Parathyroid adenoma (tissue), 2 donors: ENCODE data around the gene IPO5.
"Not testable (repeated sequence)": the region's sequence is repeated elsewhere in the genome, so short reads cannot be mapped to it uniquely, and the experiment has no call there.

Experiments used
- H2AFZ ChIP-seq: fragments of 300-600 bp; sonication (generic); one replicate; pipeline ENCODE4 v1.7.0; 2017; ENCODE audit warnings: antibody characterized with exemption, mild to moderate bottlenecking
- H3K27ac ChIP-seq: fragments of 300-600 bp; sonication (generic); one replicate; pipeline ENCODE4 v1.7.0; 2017
- H3K27me3 ChIP-seq: fragments of 300-600 bp; sonication (generic); one replicate; pipeline ENCODE4 v1.7.0; 2017; ENCODE audit warnings: low read length; ENCODE audit not compliant: control insufficient read depth, insufficient read depth
- H3K36me3 ChIP-seq: fragments of 300-600 bp; sonication (generic); one replicate; pipeline ENCODE4 v1.7.0; 2017; ENCODE audit warnings: low read length; ENCODE audit not compliant: control insufficient read depth, insufficient read depth
- H3K4me1 ChIP-seq: fragments of 300-600 bp; sonication (generic); one replicate; pipeline ENCODE4 v1.7.0; 2017; ENCODE audit warnings: control low read depth
- H3K4me2 ChIP-seq: fragments of 300-600 bp; sonication (generic); one replicate; pipeline ENCODE4 v1.7.0; 2017; ENCODE audit warnings: low read length
- H3K4me3 ChIP-seq: fragments of 300-600 bp; sonication (generic); one replicate; pipeline ENCODE4 v1.7.0; 2017; ENCODE audit warnings: low read depth, low read length
- H3K79me2 ChIP-seq: fragments of 300-600 bp; sonication (generic); one replicate; pipeline ENCODE4 v1.7.0; 2017; ENCODE audit warnings: control low read depth
- H3K9ac ChIP-seq: fragments of 300-600 bp; sonication (generic); one replicate; pipeline ENCODE4 v1.7.0; 2017; ENCODE audit warnings: mild to moderate bottlenecking
- H3K9me3 ChIP-seq: fragments of 300-600 bp; sonication (generic); one replicate; pipeline ENCODE4 v1.7.0; 2017; ENCODE audit warnings: low read length; ENCODE audit not compliant: control insufficient read depth
- CTCF ChIP-seq: fragments of 300-600 bp; sonication (generic); IDR thresholded peaks from one replicate; pipeline ENCODE4 v1.7.0; 2017; ENCODE audit warnings: antibody characterized with exemption, mild to moderate bottlenecking
- donor health status: primary hyperparathyroidism.

Gene IPO5

GRCh38 chr13:97945792-97946419 lies 7.6 kb upstream of the IPO5 start:
- H3K79me2 ChIP-seq: no peaks in the 10 kb centered on the region
- H2AFZ ChIP-seq: no peak overlapping the region
- H3K36me3 ChIP-seq: no peaks in the 10 kb centered on the region
- H3K4me2 ChIP-seq: no peak overlapping the region
- no peak for TF ChIP-seq CTCF
- no peak overlapping the region for H3K4me3 ChIP-seq
- no peaks in the 10 kb centered on the region for H3K27me3 ChIP-seq
- H3K9ac ChIP-seq: no peak overlapping the region
- H3K4me1 ChIP-seq: no peaks in the 10 kb centered on the region
- no peak overlapping the region for H3K27ac ChIP-seq
- no peaks in the 10 kb centered on the region for H3K9me3 ChIP-seq

DNA sequence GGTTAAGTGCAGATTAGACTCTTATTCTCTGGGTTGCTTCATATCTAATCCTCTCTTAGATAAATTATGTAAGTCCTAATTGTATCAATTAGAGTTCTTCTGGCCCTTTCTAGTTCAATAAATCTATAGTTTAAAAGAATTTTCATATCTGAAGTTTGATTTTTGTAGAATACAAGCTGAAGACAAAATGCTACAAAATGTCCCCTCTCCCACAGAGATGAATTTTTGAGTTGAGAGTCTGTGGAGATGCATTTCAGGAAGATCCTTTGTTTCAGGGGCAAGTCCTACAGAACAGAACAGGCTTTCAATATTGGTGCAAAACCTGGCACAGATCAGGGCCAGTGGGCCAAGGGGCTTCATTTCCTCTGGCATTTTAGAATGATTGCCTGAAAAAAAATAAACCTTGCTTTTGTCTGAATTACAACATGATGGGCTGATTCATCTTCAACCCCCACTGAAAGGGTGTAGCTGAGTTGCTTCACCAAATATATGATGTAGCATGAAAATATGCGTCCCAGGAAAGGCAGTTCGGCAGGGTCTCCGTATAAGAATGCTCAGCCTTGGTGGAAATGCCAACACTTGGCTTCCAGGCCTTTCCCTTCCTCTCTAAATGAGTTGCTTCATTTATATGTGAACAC lies 6.4 kb upstream of the IPO5 start:
- Histone ChIP-seq H3K9me3 (no peaks in the 10 kb centered on the region), H3K27ac (no peak overlapping the region), H3K36me3 (no peaks in the 10 kb centered on the region), H3K27me3 (no peaks in the 10 kb centered on the region), H3K4me3 (no peak overlapping the region), H2AFZ (no peak overlapping the region), H3K79me2 (no peaks in the 10 kb centered on the region), H3K4me2 (no peak overlapping the region), H3K9ac (no peak overlapping the region), H3K4me1 (no peaks in the 10 kb centered on the region)
- TF ChIP-seq CTCF: no peak

DNA sequence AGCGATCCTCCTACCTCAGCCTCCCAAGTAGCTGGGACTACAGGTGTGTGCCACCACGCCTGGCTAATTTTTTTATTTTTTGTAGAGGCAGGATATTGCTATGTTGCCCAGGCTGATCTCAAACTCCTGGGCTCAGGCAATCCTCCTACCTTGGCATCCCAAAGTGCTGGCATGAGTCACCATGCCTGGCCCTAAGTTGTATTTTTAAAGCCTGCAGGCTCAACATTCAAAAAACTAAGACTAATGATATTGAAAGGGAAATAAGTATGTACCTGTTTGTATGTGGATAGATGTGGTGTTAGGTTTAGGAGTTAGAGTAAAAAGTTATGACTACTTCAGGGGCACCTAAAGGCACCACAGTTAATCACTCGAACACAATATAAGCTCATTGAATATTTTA lies 5.4 kb upstream of the IPO5 start:
- Histone ChIP-seq H3K27me3 (no peaks in the 10 kb centered on the region), H3K4me2 (no peak overlapping the region), H3K27ac (no peak overlapping the region), H3K9ac (no peak overlapping the region), H2AFZ (no peak overlapping the region), H3K9me3 (no peaks in the 10 kb centered on the region), H3K4me1 (no peaks in the 10 kb centered on the region), H3K36me3 (no peaks in the 10 kb centered on the region), H3K4me3 (no peak overlapping the region), H3K79me2 (no peaks in the 10 kb centered on the region)
- TF ChIP-seq CTCF: no peak

DNA sequence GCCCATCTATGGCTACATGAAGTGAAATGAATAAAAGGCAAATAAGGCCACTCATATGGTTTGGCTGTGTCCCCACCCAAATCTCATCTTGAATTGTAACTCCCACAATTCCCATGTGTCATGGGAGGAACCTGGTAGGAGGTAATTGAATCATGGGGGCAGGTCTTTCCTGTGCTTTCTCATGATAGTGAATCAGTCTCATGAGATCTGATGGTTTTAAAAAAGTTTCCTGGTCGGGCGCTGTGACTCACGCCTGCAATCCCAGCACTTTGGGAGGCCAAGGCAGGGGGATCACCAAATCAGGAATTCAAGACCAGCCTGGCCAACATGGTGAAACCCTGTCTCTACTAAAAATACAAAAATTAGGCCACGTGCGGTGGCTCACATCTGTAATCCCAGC lies 4.2 kb upstream of the IPO5 start:
- H3K4me3 ChIP-seq, H3K9ac ChIP-seq, H3K27me3 ChIP-seq, H3K79me2 ChIP-seq, H2AFZ ChIP-seq, H3K9me3 ChIP-seq, H3K27ac ChIP-seq, H3K4me2 ChIP-seq, H3K4me1 ChIP-seq, H3K36me3 ChIP-seq: not testable (repeated sequence)

DNA sequence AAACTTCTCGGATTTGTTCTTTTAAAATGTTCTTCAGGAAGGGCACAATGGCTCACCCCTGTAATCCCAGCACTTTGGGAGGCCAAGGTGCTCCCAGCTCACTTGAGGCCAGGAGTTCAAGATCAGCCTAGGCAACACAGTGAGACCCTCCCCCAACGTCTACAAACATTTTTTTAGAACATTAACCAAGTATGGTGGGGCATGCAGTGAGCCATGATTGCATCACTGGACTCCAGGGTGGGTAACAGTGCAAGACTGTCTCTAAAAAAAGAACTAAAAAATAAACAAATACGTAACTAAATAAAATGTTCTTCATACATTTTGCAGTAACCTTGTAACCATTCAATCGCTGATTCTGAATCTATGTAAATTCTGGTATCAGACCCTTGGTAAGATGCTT lies 2.1 kb upstream of the IPO5 start:
- no peak overlapping the region for H2AFZ ChIP-seq
- H3K79me2 ChIP-seq: no peaks in the 10 kb centered on the region
- TF ChIP-seq CTCF: no peak

GRCh38 chr13:97952831-97953230 lies 644 bp upstream of the IPO5 start:
- H3K4me1 ChIP-seq, H3K4me2 ChIP-seq, H3K27ac ChIP-seq, H3K9ac ChIP-seq, H2AFZ ChIP-seq, H3K27me3 ChIP-seq, H3K36me3 ChIP-seq, H3K79me2 ChIP-seq, H3K4me3 ChIP-seq, H3K9me3 ChIP-seq: not testable (repeated sequence)

More for the DNA sequence above, 2.1 kb upstream of the IPO5 start:
- Histone ChIP-seq H3K27ac (no peak overlapping the region), H3K27me3 (no peaks in the 10 kb centered on the region), H3K4me1 (no peaks in the 10 kb centered on the region), H3K4me2 (no peak overlapping the region), H3K36me3 (no peaks in the 10 kb centered on the region), H3K9ac (no peak overlapping the region), H3K4me3 (no peak overlapping the region), H3K9me3 (no peaks in the 10 kb centered on the region)
